Measurements from ENCODE around the gene CHRNA3.

GRCh38 chr15:78663703-78664102, 42.9 kb upstream of the CHRNA3 start:
- TF ChIP-seq CTCF (IDR thresholded peaks at IDR 0.05) (no peak), POLR2A (IDR thresholded peaks at IDR 0.05) (no peak)
